Fibroblast of the aortic adventitia (primary cell): ENCODE results near the gene RECQL5. TPM values are rescaled to one million over a fixed set of nuclear protein-coding genes. Genes with fewer than 3 reads are reported as not detected.

ENCODE experiments used
- DNase-seq: peaks from one replicate; pipeline ENCODE4 v3.0.0-alpha.2; 2010; ENCODE audit warnings: low read depth
- H3K4me3 ChIP-seq: 2 replicates; pipeline ENCODE4 v1.5.1; 2011; ENCODE audit warnings: low read depth, mild to moderate bottlenecking, control low read depth, low read length, moderate library complexity
- CTCF ChIP-seq: IDR thresholded peaks from 2 replicates; pipeline ENCODE4 v1.5.1; 2011; ENCODE audit warnings: mild to moderate bottlenecking, low read length, control low read depth, inconsistent platforms; ENCODE audit not compliant: insufficient read depth
- total RNA-seq: library from RNA; depleted of rRNA; stranded (reverse); fragments of >200 nt; gene quantifications from 2 replicates; pipeline ENCODE4 v1.2.3, GENCODE V29; 2012; ENCODE audit warnings: low replicate concordance

The RECQL5 gene
- total RNA-seq, 1 donor, result 17.6 TPM

GRCh38 chr17:75693500-75694481 lies 26.8 kb upstream of the RECQL5 start:
- TF ChIP-seq CTCF, result no peak
- no peak overlapping the region for H3K4me3 ChIP-seq
- DNase-seq, result peak; percentile 45

GRCh38 chr17:75692976-75693375 lies 26.0 kb upstream of the RECQL5 start:
- TF ChIP-seq CTCF, result no peak
- no peak overlapping the region for H3K4me3 ChIP-seq
- no peak for DNase-seq

- H3K4me3 ChIP-seq, result no peak overlapping the region
- no peak for TF ChIP-seq CTCF
- DNase-seq, result no peak
These were observed 25.1 kb upstream of the RECQL5 start for GRCh38 chr17:75691801-75692626.

GRCh38 chr17:75691371-75691791 lies 24.4 kb upstream of the RECQL5 start:
- H3K4me3 ChIP-seq, result no peak overlapping the region
- no peak for DNase-seq
- no peak for TF ChIP-seq CTCF

GRCh38 chr17:75689441-75689873 lies 22.5 kb upstream of the RECQL5 start:
- no peak for TF ChIP-seq CTCF

GRCh38 chr17:75688209-75688825 lies 21.4 kb upstream of the RECQL5 start:
- H3K4me3 ChIP-seq, result no peak overlapping the region
- peak; percentile 25 for DNase-seq

More at GRCh38 chr17:75689441-75689873, 22.5 kb upstream of the RECQL5 start:
- no peak overlapping the region for H3K4me3 ChIP-seq
- DNase-seq, result no peak

More at GRCh38 chr17:75688209-75688825, 21.4 kb upstream of the RECQL5 start:
- no peak for TF ChIP-seq CTCF
